ENCODE results near the gene ATP6V1B1. TPM values are rescaled to one million over a fixed set of nuclear protein-coding genes. Genes with fewer than 3 reads are reported as not detected.

Gene ATP6V1B1
- total RNA-seq: not detected

DNA sequence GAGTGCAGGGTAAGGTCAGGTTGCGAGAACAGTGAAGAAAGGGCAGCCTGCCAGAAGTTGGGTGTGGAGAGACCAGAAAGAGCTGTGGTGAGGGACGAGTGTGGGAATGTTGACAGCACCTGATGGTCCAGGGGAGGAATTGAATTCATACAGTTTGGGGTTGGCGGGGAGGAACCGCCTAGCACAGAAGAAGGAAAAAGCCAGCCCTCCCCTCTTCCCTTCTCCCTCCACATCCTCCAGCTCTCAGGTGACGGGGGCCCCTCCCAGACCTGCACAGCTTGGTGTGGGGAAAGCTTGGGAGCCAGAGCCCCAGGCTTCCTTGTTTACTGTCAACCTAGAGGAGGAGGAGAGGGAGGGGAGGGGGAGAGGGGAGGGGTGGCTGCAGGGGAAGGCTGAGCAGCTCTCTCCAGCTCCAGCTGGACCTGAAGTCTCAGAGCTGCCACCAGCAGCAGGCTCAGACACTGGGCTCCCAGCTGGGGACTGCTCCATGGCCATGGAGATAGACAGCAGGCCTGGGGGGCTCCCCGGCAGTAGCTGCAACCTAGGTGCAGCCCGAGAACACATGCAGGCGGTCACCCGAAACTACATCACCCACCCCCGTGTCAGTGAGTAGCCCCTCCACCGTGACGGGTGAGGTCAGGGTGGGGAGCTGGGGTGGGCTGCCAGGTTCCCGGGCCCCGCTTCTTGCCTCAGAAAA lies at the start of gene ATP6V1B1:
TSS of gene ATP6V1B1 (plus strand) at position 433 of the 697 bp plus-strand sequence. CDS start at position 488, 55 bp downstream.
- CTCF ChIA-PET: interaction anchor here (0.7 to 1.5 kb wide), 2 partner anchors 11 to 16 kb away, joined by 3 read pairs; no protein-coding TSS in a partner anchor
- POLR2A ChIA-PET: no interaction called here

- ChIA-PET POLR2A (no interaction called here), CTCF (no interaction called here)
These were observed 49.1 kb upstream of the ATP6V1B1 start for GRCh38 chr2:70886541-70886987.

DNA sequence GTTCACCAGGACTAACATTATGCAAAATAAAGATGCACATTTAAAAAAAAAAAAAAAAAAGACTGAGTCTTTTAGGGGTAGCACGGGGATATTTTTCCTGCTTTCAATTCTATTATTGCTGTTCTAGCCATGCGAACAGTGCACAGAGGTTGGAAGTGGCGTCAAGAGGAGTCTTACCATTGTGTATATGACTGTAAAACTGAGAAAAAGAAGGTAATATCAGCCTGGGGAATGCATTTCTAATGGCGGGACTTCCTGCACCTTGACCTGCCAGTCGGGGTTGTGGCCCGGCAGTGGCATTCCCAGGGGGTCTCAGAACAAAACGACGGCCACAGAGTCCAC lies 48.5 kb upstream of the ATP6V1B1 start:
- POLR2A ChIA-PET: no interaction called here

DNA sequence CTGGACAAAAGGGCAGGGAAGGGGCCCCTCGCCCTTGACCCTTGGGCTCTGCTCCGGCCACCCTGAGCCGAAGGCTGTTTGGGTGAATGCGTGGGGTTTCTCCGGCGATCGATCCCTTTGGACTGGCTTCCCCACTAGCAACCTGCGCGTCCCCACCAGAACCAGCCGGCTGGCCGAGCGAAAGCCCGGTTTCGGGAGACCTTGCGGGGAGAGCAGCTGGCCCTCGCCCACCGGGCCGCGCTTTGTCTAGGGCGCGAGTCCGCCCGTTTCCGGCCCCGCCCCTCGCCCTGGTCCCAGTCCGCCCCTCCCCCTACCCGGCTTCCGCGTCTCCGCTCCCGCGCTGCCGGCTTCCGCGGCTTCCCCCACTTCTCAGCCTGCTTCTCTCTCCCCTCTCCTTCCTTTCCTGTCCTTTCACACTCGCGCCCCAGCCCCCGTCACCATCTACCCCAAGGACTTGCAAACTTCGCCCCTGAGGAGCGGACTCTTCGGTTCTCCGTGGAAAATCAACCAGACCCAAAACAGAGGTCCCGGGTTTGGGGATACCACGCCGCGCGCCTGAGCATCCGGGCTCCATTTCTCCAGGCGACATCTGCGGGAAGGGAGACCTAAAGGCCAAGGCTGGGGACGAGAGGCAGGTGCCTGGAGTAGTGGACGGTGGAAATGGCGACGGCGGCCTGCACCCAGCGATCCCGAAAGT lies 48.0 kb upstream of the ATP6V1B1 start:
- ChIA-PET POLR2A (no interaction called here), CTCF (no interaction called here)

More for the DNA sequence above, 48.5 kb upstream of the ATP6V1B1 start:
- CTCF ChIA-PET: no interaction called here

DNA sequence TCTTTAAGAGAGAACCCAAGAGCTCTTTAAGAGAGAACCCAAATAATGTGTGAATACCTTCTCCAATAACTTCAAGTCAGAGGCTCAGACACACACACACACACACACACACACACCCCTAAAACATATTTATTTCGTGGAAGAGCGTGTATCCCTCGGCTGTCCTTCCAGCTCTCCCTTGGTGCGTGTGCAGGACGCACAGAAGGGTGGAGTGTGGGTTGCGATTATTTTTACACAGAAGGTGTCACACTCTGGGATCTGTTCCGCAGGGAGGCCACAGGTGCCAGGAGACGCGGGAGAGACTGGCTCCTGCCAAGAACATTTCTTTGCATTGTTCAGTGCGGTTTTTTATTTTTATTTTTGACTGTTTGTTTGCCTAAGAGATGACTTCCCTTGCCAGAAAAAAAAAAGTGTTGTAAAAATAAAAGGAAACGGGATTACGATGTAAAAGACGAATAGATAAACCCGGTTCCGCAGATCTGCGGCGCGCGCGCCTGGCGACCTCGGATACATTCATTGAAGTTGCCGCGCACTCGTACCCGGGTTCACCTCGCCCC lies 47.3 kb upstream of the ATP6V1B1 start:
- POLR2A ChIA-PET: no interaction called here
- CTCF ChIA-PET: no interaction called here

- POLR2A ChIA-PET: no interaction called here
- CTCF ChIA-PET: interaction anchor here (1.6 kb wide), 1 partner anchor 17 kb away, joined by 6 read pairs; no protein-coding TSS in a partner anchor
These were observed 46.6 kb upstream of the ATP6V1B1 start for GRCh38 chr2:70888923-70889715.

DNA sequence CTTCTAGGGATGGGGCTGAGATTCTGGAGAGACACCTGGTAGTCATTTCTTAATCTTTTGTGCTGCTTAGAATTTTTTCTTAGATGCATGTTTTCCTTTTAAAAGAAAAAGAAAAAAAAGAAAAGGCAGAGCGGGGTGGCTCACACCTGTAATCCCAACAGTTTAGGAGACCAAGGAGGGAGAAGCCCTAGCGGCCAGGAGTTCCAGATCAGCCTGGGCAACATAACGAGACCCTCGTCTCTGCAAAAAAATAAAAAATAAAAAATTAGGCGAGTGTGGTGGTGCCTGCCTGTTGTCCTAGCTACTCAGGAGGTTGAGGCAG lies 46.0 kb upstream of the ATP6V1B1 start:
- POLR2A ChIA-PET: no interaction called here

GRCh38 chr2:70890469-70891065 lies 45.1 kb upstream of the ATP6V1B1 start:
- ChIA-PET CTCF (interaction anchor here (0.7 to 1.6 kb wide), 2 partner anchors 19 to 61 kb away, joined by 3 to 6 read pairs; no protein-coding TSS in a partner anchor), POLR2A (no interaction called here)

More for the DNA sequence above, 46.0 kb upstream of the ATP6V1B1 start:
- CTCF ChIA-PET: interaction anchor here (0.7 to 1.6 kb wide), 2 partner anchors 18 to 61 kb away, joined by 3 to 6 read pairs; no protein-coding TSS in a partner anchor

- POLR2A ChIA-PET: no interaction called here
- CTCF ChIA-PET: no interaction called here
These were observed 43.9 kb upstream of the ATP6V1B1 start for GRCh38 chr2:70891572-70892357.

GRCh38 chr2:70892750-70893149 lies 43.0 kb upstream of the ATP6V1B1 start:
- CTCF ChIA-PET: interaction anchor here (1.1 kb wide), 1 partner anchor 126 kb away, joined by 3 read pairs; no protein-coding TSS in a partner anchor
- POLR2A ChIA-PET: no interaction called here

- ChIA-PET POLR2A (no interaction called here), CTCF (interaction anchor here (1.1 kb wide), 1 partner anchor 127 kb away, joined by 3 read pairs; no protein-coding TSS in a partner anchor)
These were observed 42.5 kb upstream of the ATP6V1B1 start for GRCh38 chr2:70893186-70893585.

DNA sequence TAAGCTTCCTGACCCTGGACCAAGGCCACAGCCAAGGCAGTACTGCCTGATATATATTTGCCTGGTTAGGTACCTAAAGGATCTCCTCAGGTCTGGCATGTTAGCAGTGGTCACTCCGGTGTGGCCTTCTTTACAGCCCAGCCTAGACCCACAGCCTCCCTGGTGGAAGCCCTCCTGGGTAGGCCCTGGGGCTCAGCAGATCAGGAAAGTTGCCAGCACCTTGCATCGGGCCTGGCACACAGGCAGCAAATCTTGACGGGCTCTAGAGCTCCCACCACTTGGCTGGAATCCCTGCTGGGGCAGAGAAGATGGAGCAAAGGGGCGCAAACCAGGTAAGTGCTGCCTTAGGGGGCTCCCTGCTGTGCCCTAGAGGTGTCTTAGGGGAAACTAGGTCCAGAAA lies 40.9 kb upstream of the ATP6V1B1 start:
- POLR2A ChIA-PET: no interaction called here
- CTCF ChIA-PET: interaction anchor here (1.0 kb wide), 1 partner anchor 105 kb away, joined by 3 read pairs; no protein-coding TSS in a partner anchor

DNA sequence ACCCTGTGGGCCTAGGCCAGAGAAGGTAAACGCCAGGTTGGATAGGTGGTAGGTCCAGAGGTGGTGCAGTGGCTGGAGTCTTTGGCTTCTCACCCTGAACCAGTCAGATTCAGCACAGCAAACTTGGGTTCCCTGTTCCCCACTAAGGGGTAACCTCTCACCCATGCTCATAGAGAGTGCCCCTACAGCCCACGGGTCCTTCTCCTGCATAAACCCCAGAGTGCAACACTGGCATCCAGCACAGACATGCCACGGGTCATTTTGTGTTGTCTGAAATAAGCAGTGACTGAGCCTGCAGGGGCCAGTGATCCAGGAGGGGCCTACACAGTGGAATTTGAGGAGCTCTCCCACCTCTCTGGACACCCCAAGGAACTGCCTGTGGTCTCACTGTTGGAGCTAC lies 40.5 kb upstream of the ATP6V1B1 start:
- ChIA-PET CTCF (interaction anchor here (1.0 kb wide), 1 partner anchor 106 kb away, joined by 3 read pairs; no protein-coding TSS in a partner anchor), POLR2A (no interaction called here)

DNA sequence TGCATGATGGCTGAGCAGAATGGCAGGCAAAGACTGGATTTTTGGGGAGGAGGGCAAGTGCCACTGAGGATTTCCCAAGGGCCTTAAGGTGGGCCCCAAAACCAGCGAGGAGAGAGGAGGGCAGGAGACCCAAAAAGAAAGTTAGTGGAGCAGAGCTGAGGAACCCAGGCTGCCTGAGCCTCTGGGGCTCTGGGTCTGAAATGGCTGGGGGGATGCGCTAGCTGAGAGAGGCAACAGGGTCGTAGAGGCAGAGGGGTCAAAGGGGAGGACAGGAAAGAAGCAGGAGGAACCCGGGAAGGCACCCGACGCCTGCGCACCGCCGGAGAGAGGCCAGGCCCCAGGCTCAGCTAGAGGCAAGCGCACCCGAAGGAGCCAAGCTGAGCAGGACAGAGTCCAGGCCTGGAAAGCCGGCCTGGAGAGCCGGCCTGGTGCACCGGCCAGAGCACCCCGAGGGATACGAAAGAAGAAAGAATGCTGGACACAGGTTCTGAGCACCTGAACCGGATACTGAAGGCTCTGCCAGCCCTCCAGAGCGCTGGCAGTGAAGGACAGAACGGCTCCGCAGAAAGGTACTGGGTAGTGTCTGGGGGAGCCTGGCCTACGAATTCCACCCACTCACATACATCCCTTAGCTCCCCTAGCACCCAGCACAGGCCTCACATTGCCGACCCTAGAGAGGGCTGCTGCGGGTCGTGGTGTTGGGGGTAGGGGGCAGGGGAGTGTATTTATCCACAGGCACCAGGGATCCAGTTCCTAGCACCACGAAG lies 39.5 kb upstream of the ATP6V1B1 start:
- ChIA-PET CTCF (interaction anchor here (0.6 to 0.7 kb wide), 2 partner anchors 11 to 32 kb away, joined by 3 read pairs; no protein-coding TSS in a partner anchor), POLR2A (no interaction called here)

GRCh38 chr2:70896765-70897202 lies 38.9 kb upstream of the ATP6V1B1 start:
- ChIA-PET CTCF (no interaction called here), POLR2A (no interaction called here)

- ChIA-PET CTCF (no interaction called here), POLR2A (no interaction called here)
These were observed 38.3 kb upstream of the ATP6V1B1 start for GRCh38 chr2:70897203-70897976.

- ChIA-PET CTCF (no interaction called here), POLR2A (no interaction called here)
These were observed 37.8 kb upstream of the ATP6V1B1 start for GRCh38 chr2:70897977-70898226.

Data from activated CD8-positive, alpha-beta memory T cell treated with anti-CD3 and anti-CD28 coated beads for 36 hours (primary cell).